IPS DF 4.7 (cell line): ENCODE data around the gene FBXL5.
"Not testable (repeated sequence)": the region's sequence is repeated elsewhere in the genome, so short reads cannot be mapped to it uniquely, and the experiment has no call there.

ENCODE experiments used
- DNase-seq: peaks from one replicate; pipeline ENCODE4 v3.0.0-alpha.2; 2013; ENCODE audit warnings: low spot score; ENCODE audit errors: extremely low read depth

Gene FBXL5

GRCh38 chr4:15652841-15653240 lies 2.3 kb downstream of the FBXL5 start:
- DNase-seq, result no peak

- DNase-seq, result no peak
These were observed 3.0 kb downstream of the FBXL5 start for GRCh38 chr4:15652191-15652590.

DNA sequence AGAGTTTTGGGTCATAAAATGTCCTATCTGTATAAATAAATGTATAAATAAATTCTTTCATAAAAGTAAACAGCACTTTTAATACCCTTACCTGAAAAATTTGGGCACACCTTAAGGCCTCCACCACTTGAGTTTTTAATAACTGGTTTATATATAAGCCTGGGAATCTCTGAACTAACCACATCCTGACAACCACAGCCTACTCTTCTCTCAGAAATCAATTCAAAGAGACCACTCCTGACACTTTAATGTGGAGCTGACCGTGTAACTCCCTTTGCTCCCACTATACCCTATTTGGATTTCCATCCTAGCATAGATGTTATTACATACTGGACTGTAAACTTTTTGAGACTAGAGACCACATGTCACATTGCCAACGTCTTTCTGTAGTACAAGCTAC lies 3.5 kb downstream of the FBXL5 start:
- DNase-seq, result no peak

- no peak for DNase-seq
These were observed 5.1 kb downstream of the FBXL5 start for GRCh38 chr4:15649914-15650545.

DNA sequence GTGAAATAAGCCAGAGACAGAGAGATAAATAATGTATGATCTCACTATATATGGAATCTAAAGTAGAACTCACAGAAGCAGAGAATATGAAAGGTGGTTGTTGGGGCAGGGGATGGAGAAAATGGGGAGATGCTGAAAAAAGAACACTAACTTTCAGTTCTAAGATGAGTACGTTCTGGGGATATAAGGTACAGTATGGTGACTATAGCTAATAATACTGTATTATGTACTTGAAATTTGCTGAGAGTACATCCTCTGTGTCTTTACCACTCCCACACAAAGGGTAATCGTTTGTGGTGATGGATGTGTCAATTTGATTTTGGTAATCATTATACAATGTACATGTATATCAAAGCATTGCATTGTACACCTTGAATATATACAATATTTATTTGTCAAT lies 6.6 kb downstream of the FBXL5 start:
- DNase-seq, result no peak

GRCh38 chr4:15638418-15638817 lies 16.7 kb downstream of the FBXL5 start:
- no peak for DNase-seq

- DNase-seq, result no peak
These were observed 18.3 kb downstream of the FBXL5 start for GRCh38 chr4:15636818-15637217.

GRCh38 chr4:15617407-15617806 lies 37.8 kb downstream of the FBXL5 start:
- DNase-seq, result not testable (repeated sequence)

- not testable (repeated sequence) for DNase-seq
These were observed 40.3 kb downstream of the FBXL5 start for GRCh38 chr4:15614891-15615290.

DNA sequence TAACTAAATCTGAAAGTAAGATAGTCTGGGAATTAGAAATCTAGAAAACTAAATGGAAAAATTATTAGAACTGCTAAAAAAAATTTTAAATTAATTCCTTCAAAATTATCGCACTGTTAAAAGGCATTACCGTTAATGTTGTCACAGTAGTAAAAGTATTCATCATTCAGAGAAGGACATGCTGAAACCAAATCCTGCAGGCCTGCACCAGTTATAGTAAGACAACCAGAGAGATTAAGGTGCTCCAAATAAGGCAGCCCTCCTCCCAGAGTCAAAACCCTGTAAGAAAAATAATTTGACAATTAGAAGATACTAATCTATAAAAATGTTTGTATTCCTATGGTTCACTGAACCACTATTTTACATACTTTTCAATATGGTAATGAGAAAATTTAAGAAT lies 43.0 kb downstream of the FBXL5 start:
- no peak for DNase-seq

DNA sequence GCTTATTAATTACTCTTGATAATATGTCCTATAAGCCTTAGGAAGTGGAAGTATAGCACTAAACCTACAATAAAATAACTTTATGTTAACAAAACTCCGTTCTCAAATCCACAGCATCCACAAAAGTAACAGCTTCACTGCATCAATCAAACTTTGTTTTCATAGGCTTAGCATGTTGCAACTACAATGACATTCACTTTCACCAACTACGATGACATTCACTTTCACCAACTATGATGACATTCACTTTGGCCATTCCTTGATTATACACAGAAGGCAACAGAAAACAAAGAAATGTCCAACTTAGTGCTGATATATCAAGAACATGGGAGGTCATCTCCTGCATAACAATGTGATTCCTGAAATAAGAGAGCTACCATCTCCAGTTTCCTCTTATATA lies 44.3 kb downstream of the FBXL5 start:
- DNase-seq, result no peak

GRCh38 chr4:15605537-15605936 lies 49.6 kb downstream of the FBXL5 start:
- no peak for DNase-seq

DNA sequence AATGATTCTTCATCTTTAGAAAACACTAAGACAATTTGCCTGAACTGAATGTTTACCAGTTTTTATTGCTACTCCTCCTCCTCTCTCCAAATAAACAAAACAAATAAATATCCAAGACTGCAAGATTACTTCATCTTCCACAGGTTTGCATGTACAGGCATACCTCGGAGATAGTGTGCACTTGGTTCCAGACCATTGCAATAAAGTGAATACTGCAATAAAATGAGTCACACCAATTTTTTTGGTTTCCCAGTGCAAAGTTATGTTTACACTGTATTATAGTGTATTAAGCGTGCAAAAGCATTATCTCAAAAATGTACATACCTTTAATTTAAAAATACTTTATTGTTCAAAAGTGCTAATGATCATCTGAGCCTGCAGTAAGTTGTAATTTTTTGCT lies 53.3 kb downstream of the FBXL5 start:
- DNase-seq, result no peak

- no peak for DNase-seq
These were observed 55.0 kb downstream of the FBXL5 start for GRCh38 chr4:15600176-15600575.

DNA sequence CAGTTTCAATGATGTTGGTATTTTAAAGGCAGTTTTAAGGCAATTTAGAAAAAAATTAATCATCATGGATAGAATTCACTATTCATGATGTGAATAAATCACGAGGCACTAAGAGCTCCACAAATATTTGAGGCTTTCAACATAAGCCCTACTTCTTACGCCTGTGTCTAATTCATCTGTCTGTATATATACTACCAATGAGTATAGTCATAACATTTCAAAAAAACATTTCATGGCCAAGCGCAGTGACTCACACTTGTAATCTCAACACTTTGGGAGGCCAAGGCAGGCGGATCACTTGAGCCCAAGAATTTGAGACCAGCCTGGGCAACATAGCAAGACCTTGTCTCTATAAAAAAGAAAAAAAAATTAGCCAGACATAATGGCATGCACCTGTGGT lies 56.5 kb downstream of the FBXL5 start:
- no peak for DNase-seq

DNA sequence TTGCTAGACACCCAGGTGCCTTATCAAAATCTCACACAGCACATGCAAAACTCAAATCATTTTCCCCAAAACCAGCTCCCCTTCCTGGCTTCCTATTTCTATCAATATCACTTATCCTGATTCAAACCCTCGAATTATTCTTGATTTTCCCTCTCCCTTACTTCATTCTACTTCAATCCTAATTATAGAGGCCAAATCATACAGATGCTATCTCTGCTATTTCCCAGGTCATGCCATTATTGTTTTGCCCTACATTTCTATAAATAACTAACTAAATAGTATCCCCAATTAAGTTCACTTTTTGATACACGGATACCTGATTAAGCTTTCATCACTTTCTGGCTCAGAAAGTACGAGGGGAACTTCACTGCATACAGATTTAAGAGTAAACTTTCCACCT lies 62.4 kb downstream of the FBXL5 start:
- DNase-seq, result no peak

- DNase-seq, result no peak
These were observed 67.5 kb downstream of the FBXL5 start for GRCh38 chr4:15587649-15588048.

DNA sequence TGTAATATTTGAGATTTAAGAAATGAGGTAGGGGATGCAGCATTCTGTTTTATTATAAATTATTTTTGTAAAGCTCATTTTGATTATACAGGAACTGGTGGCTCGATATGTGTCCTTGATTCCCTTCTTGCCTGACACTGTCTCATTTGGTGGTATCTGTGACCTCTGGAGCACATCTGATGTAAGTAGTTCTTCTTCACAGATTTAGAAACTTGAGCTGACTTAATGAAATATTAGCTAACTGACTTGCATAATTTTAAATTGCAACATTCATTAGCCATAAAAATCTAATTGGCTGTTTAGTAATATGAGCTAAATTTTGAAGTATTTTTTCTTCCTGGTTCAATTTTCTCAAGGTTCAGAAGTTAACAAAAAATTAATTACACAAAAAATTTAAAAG lies 69.1 kb downstream of the FBXL5 start:
- no peak for DNase-seq

DNA sequence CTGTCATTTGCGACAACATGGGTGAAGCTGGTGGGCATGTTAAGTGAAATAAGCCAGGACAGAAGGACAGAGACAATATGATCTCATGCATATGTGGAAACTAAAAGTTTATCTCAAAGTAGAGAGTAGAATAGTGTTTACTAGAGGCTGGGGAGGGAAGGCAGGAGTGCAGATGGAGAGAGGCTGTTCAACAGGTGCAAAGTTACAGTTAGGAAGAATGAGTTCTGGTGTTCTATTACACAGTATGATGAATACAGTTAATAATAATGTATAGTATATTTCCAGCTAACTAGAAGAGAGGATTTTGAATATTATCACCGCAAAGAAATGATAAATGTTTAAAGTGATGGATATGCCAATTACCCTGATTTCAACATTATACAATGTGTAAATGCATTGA lies 69.8 kb downstream of the FBXL5 start:
- DNase-seq, result no peak

DNA sequence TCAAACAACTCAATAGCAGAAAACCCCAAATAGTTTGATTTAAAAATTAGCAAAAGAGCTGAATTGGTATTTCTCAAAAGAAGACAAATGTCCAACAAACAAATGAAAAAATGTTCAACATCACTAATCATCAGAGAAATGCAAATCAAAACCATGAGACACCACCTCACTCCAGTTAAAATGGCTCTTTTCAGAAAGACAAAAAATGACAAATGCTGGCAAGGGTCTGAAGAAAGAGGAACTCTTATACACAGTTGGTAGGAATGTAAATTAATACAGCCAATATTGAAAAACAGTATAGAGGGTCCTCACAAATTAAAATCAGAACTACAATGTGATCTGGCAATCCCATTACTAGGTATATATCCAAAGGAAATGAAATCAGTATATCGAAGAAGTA lies 70.4 kb downstream of the FBXL5 start:
- no peak for DNase-seq

DNA sequence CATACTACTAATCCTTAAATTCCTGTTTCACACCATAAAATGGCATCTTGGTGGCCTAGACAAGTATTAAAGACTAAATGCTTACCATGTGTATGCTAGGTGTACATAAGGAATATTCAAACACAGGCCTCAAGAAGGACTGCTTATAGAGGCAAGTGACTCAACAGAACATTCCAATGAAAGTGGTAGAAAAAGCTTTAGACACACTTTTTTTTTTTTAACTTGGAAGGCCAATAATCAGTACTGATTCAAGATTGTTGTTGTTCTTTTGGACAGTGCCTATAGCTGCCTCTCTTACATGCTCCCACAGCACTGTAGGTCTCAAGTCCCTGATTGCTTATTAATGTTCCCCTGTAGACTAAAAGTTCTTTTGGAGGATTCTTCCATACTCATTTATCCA lies 77.6 kb downstream of the FBXL5 start:
- DNase-seq, result no peak

DNA sequence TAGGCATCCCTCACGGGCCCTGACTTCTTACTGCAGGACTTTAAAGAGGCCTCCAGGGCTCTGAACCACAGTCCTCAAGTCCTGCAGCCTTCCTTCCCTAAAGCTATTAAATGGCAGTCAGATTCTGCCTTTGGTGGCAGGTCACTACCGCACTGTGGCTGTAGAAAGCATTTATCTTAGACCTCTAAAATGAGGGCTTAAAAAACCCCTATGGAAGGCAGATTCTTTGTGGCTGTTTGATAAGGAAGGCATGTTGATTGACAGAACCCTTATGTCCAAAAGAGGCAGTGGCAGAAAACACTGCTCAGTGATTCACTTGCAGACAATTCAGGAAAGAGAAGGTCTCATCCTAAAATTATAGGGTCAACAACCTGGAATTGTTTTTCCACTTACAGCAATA lies 79.2 kb downstream of the FBXL5 start:
- no peak for DNase-seq

DNA sequence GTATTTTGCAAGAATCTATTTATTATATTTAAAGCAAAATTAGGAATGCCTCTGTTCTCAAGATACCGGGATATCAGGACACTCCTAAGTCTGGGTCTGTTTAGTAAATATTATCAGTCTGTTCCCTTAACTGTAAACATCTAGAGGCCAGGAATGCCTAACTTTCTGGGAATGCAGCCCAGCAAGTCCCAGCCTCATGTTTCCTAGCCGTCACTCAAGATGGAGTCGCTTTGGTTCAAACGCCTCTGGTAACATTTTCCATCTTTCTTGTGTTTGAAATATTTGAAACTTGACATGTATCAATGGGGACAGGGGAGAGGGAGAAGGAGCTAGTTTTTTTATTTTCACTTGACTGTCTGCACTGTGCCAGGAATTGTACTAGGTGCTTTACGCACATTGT lies 85.4 kb downstream of the FBXL5 start:
- DNase-seq, result no peak

- no peak for DNase-seq
These were observed 86.3 kb downstream of the FBXL5 start for GRCh38 chr4:15568821-15569220.
